Esophagus (tissue), 2 donors: ENCODE results near the gene AXIN1. TPM values are rescaled to one million over a fixed set of nuclear protein-coding genes. Genes with fewer than 3 reads are reported as not detected.
"Not testable (repeated sequence)": the region's sequence is repeated elsewhere in the genome, so short reads cannot be mapped to it uniquely, and the experiment has no call there.

Experiments
- H3K27ac ChIP-seq, 2 donors: one replicate each; pipeline ENCODE4 v1.5.1; 2013; ENCODE audit warnings: low read depth in 2 of 2, mild to moderate bottlenecking in 2 of 2, inconsistent platforms in 1 of 2, low read length in 1 of 2, moderate library complexity in 1 of 2
- H3K27me3 ChIP-seq, 2 donors: one replicate each; pipeline ENCODE4 v1.6.1; 2013; ENCODE audit warnings: low read length in 2 of 2, control low read depth in 1 of 2, mild to moderate bottlenecking in 1 of 2; ENCODE audit not compliant: insufficient read depth in 2 of 2, control insufficient read depth in 1 of 2
- H3K36me3 ChIP-seq, 2 donors: one replicate each; pipeline ENCODE4 v1.6.1; 2013; ENCODE audit warnings: low read length in 1 of 2; ENCODE audit not compliant: control insufficient read depth in 2 of 2, insufficient read depth in 2 of 2
- H3K4me1 ChIP-seq, 2 donors: one replicate each; pipeline ENCODE4 v1.6.1; 2013; ENCODE audit warnings: low read length in 1 of 2; ENCODE audit not compliant: control insufficient read depth in 2 of 2, insufficient read depth in 2 of 2
- H3K4me3 ChIP-seq, 2 donors: one replicate each; pipeline ENCODE4 v1.5.1; 2013; ENCODE audit warnings: low read length in 2 of 2, mild to moderate bottlenecking in 2 of 2, low read depth in 1 of 2, moderate library complexity in 1 of 2
- H3K9me3 ChIP-seq, 2 donors: one replicate each; pipeline ENCODE4 v1.6.1; 2013; ENCODE audit warnings: mild to moderate bottlenecking in 2 of 2, low read depth in 1 of 2, low read length in 1 of 2, moderate library complexity in 1 of 2; ENCODE audit not compliant: control insufficient read depth in 2 of 2, insufficient read depth in 1 of 2
- WGBS, 2 donors: extraction: QIAGEN DNeasy Blood & Tissue Kit; methylation state at CpG; one replicate each; pipeline ENCODE4 v1.1.7; 2013; 5-methylcytosine and 5-hydroxymethylcytosine counted together
- polyA plus RNA-seq, 2 donors: library from polyadenylated mRNA; stranded (reverse); fragments of 200-250 nt; gene quantifications; one replicate each; pipeline ENCODE4 v1.2.3, GENCODE V29; 2013
- donor health status: healthy with polysubstance abuse.
- donor health status: Bipolar disorder and iron deficiency.

AXIN1 gene
- polyA plus RNA-seq, 2 donors = 11.9 to 16.7 TPM

GRCh38 chr16:270381-271255, 81.9 kb downstream of the AXIN1 start:
- 82 to 85% methylated on average over 33 to 34 of the region's 34 CpGs for WGBS, 2 donors
- no peak overlapping the region for H3K4me3 ChIP-seq
- no peak overlapping the region for H3K27ac ChIP-seq
- H3K9me3 ChIP-seq = no peaks in the 10 kb centered on the region
- H3K36me3 ChIP-seq = no peaks in the 10 kb centered on the region
- peaks cover 9 to 21% of the 10 kb centered on the region in 2 donors for H3K4me1 ChIP-seq
- H3K27me3 ChIP-seq = peaks cover 0 to 3% of the 10 kb centered on the region in 2 donors

GRCh38 chr16:269061-269796, 83.3 kb downstream of the AXIN1 start:
- Histone ChIP-seq H3K4me1 (peaks cover 9 to 15% of the 10 kb centered on the region in 2 donors), H3K9me3 (no peaks in the 10 kb centered on the region), H3K4me3 (no peak overlapping the region), H3K36me3 (peaks cover 5 to 8% of the 10 kb centered on the region in 2 donors), H3K27ac (no peak overlapping the region), H3K27me3 (no peaks in the 10 kb centered on the region)
- WGBS, 2 donors = 73 to 81% methylated on average over 24 of the region's 24 CpGs

GRCh38 chr16:268141-269053, 84.1 kb downstream of the AXIN1 start:
- no peaks in the 10 kb centered on the region for H3K27me3 ChIP-seq
- peaks cover 6 to 15% of the 10 kb centered on the region in 2 donors for H3K4me1 ChIP-seq
- WGBS, 2 donors = 43 to 50% methylated on average over 38 to 40 of the region's 40 CpGs
- H3K4me3 ChIP-seq = no peak overlapping the region
- peaks cover 0 to 3% of the 10 kb centered on the region in 2 donors for H3K9me3 ChIP-seq
- H3K27ac ChIP-seq = peak overlapping the region in 1 of 2 donors; percentile 56
- H3K36me3 ChIP-seq = peaks cover 11 to 14% of the 10 kb centered on the region in 2 donors

- not testable (repeated sequence) for H3K27me3 ChIP-seq
Observed at GRCh38 chr16:267562-267961, 85.0 kb downstream of the AXIN1 start.

GRCh38 chr16:266258-267164, 86.0 kb downstream of the AXIN1 start:
- H3K27ac ChIP-seq = no peak overlapping the region
- whole genome bisulfite sequencing, 2 donors = 65 to 67% methylated on average over 25 of the region's 25 CpGs
- H3K36me3 ChIP-seq = peaks cover 15 to 30% of the 10 kb centered on the region in 2 donors
- peaks cover 0 to 3% of the 10 kb centered on the region in 2 donors for H3K9me3 ChIP-seq
- no peaks in the 10 kb centered on the region for H3K27me3 ChIP-seq
- no peak overlapping the region for H3K4me3 ChIP-seq
- peaks cover 4 to 15% of the 10 kb centered on the region in 2 donors for H3K4me1 ChIP-seq

More at GRCh38 chr16:267562-267961, 85.0 kb downstream of the AXIN1 start:
- not testable (repeated sequence) for H3K9me3 ChIP-seq, H3K4me3 ChIP-seq, H3K27ac ChIP-seq
- Histone ChIP-seq H3K36me3 (peaks cover 12 to 20% of the 10 kb centered on the region in 2 donors), H3K4me1 (peaks cover 4 to 15% of the 10 kb centered on the region in 2 donors)
- WGBS, 2 donors = 83 to 85% methylated on average over 17 of the region's 17 CpGs

GRCh38 chr16:265711-266110, 86.8 kb downstream of the AXIN1 start:
- Histone ChIP-seq H3K27me3 (no peaks in the 10 kb centered on the region), H3K4me1 (peaks cover 4 to 15% of the 10 kb centered on the region in 2 donors), H3K36me3 (peaks cover 18 to 38% of the 10 kb centered on the region in 2 donors), H3K4me3 (no peak overlapping the region), H3K9me3 (peaks cover 0 to 3% of the 10 kb centered on the region in 2 donors), H3K27ac (no peak overlapping the region)
- WGBS, 2 donors = 53% methylated on average over 12 of the region's 12 CpGs

GRCh38 chr16:265002-265529, 87.5 kb downstream of the AXIN1 start:
- 91 to 98% methylated on average over 13 to 14 of the region's 14 CpGs for WGBS, 2 donors
- H3K27ac ChIP-seq = no peak overlapping the region

GRCh38 chr16:264440-264951, 88.0 kb downstream of the AXIN1 start:
- Histone ChIP-seq H3K9me3 (peaks cover 0 to 3% of the 10 kb centered on the region in 2 donors), H3K27me3 (no peaks in the 10 kb centered on the region), H3K27ac (no peak overlapping the region), H3K4me3 (no peak overlapping the region), H3K4me1 (peaks cover 4 to 15% of the 10 kb centered on the region in 2 donors), H3K36me3 (peaks cover 27 to 46% of the 10 kb centered on the region in 2 donors)
- 86 to 87% methylated on average over 23 of the region's 23 CpGs for WGBS, 2 donors

More at GRCh38 chr16:265002-265529, 87.5 kb downstream of the AXIN1 start:
- Histone ChIP-seq H3K27me3 (no peaks in the 10 kb centered on the region), H3K36me3 (peaks cover 24 to 43% of the 10 kb centered on the region in 2 donors), H3K4me1 (peaks cover 4 to 15% of the 10 kb centered on the region in 2 donors), H3K4me3 (no peak overlapping the region), H3K9me3 (peaks cover 0 to 3% of the 10 kb centered on the region in 2 donors)
